Islet precursor cell (in vitro differentiated cells): Measurements from ENCODE around the gene GDPD5.

Source experiments
- DNase-seq: peaks from one replicate; pipeline ENCODE4 v3.0.0-alpha.2; 2018

Gene GDPD5

DNA sequence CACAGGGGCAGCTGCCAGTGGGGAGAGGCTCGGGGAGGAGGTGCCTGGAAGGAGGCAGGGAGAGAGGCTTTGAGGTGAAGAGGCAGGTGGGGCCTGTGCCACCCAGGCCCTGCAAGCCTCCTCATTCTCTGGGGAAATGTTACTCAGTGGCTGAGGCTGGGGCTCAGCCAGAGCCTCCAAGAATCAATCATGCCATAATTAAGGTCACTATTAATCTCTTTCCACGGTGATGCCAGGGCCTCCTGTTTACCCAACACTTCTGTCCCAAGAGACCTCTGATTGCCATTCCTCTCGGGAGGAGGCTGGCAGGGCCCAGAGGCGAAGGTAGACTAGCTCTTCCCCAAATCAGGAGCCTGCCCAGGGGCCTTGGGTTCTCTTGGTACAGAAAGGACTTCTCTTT lies 38.4 kb downstream of the GDPD5 start:
- no peak for DNase-seq

DNA sequence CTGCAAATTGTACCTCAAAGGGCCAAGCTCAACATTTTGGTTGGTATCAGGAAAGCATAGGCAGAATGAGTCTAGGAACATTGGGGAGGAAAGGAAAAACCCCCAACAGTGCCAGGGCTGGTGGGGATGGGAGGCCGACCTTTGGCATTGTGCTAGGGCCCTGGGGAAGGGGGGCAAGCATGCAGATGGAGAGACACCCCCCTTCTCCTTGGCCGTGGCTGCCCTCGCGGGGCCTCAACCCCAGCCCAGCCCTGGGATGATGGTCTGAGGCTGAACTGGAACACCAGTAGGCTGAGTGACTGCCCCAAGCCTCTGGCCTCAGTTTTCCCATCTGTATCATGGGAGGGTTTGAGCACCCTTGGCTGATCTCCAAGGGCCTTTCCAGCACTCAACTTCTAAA lies 40.0 kb downstream of the GDPD5 start:
- no peak for DNase-seq

DNA sequence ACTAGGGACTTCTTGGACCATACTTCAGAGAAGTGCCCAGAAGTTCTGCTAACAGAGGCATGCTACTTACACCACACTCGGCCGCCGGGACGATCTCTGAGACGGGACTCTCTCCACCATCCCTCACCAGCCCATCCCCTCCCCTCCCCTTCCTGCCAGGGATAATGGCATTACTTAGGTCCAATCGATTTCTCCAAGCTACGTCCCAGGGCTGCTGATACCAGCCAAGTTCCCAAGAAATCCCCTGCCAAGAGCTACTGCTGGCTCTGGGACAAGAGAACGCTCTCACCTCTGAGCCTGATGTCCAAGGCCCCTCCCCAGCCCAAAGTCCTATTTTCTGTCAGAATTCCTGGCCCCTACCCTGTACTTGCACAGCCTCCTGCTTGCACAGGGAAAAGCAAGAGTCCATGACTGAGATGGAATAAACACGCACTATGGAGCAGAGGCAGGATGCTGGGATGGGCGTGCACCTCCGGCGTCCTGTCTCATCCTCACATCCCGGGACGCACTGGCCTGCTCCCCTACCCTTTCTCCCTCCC lies 42.7 kb downstream of the GDPD5 start:
- DNase-seq, result no peak

DNA sequence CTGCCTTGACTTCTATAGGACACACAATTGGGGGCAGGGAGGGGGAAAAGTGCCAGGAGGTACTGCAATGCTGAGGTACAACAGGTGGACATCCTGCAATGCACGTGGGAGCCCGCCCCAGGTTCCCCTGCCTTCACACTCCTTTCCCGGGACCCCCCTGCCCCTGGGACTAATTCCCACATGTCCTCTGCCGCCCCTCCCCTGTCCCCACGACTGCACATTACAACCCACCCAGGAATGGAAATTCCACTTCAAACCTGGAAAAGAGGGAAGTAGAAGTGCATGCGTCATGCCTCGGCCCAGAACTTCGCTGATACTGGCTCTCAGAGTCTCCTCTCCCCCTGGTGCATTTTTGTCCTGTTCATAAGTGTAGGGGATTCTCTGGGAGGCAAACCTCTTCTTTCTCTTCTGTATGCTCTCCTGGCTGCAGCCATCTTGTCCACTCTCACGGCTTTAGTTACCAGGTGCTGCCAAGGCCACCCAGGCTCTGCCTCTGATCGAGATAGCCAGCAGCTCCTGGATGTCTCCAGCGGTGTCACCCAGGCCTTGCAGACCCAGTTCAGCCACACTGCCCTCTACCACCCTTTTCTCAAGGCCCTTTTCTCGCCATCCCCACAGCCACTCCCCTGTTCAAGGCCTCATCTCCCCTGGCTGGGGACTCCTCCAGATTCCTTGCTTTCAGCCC lies 43.7 kb downstream of the GDPD5 start:
- no peak for DNase-seq

DNA sequence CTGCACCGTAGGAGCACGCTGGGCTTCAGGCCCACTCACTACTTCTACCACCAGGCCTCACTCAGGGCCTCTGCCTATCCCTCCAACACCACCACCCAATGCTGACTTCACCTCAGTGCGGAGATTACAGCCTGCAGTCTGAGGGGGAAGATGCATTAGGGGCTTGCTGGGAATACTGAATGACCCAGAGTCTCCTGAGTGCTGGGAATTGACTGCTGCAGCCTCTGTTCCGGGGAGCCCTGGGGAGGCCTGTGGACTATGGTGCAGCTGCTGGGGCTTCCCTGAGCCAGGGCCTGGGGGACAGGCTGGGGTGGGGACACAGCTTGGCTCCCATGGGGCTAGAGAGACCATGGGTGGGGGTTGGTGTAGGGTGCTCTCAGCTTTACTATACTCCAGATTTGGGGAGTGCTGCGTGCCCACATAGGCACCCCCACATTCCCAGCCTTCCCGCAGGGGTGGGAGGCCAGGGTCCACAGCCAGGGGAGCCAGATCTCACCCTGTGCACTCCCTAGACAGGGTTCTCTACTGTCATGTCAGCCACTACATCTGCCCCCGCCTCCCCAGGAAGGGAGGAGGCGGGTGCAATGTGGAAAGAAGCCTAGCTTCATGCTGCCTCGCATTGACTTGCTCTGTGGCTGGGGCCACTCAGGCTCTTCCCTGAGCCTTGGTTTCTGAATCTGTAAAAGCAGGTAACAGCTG lies 44.4 kb downstream of the GDPD5 start:
- no peak for DNase-seq

DNA sequence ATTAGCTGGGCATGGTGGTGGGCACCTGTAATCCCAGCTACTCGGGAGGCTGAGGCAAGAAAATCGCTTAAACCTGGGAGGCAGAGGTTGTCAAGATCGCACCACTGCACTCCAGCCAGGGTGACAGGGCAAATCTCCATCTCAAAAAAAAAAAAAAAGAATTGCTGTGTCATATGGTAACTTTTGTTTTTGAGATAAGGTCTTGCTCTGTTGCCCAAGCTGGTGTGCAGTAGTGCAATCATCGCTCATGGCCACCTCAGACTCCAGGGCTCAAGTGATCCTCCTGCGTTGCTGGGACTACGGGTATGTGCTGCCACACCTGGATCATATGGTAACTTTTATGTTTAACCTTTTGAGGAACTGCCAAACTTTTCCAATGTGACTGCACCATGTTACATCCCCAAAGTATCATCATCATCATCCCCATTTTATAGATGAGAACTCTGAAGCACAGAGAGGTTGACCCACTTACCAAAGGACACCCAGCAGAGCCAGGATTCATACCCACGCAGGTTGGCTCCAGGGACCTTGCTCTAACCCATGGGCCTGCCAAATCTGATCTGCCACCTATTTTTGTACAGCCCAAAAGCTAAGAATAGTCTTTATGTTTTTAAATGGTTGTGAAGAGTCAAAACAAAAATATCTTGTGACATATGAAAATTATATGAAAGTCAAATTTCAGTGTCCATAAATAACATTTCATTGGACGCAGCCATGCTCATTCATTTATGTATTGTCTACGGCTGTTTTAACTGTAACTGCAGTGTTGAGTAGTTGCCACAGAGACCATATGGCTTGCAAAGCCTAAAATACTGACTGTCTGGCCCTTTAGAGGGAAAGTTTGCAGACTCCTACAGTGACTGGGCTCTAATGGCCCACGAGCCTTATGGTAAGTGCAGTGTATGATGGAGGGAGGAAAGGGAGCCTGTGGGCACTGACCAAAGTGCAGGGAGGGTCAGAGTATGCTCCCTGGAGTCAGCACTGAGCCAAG lies 45.3 kb downstream of the GDPD5 start:
- DNase-seq, result no peak

DNA sequence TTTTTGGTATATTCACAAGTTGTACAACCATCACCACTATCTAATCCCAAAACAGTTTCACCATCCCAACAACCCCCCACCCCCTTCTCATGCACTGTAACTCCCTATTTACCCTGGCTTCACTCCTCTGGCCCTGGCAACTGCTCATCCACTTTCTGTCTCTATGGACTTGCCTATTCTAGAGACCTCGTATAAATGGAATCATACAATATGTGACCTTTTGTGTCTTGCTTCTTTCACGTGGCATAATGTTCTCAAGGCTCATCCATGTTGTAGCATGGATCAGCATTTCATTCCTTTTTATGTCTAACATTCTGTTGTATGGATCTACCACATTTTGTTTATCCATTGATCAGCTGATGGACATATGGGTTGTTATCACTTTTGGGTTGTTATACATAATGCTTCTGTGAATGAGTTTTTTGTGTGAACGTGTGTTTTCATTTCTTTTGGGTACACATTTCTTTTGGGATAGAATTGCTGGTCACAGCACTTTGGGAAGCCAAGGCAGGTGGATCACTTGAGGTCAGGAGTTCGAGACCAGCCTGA lies 46.1 kb downstream of the GDPD5 start:
- no peak for DNase-seq

DNA sequence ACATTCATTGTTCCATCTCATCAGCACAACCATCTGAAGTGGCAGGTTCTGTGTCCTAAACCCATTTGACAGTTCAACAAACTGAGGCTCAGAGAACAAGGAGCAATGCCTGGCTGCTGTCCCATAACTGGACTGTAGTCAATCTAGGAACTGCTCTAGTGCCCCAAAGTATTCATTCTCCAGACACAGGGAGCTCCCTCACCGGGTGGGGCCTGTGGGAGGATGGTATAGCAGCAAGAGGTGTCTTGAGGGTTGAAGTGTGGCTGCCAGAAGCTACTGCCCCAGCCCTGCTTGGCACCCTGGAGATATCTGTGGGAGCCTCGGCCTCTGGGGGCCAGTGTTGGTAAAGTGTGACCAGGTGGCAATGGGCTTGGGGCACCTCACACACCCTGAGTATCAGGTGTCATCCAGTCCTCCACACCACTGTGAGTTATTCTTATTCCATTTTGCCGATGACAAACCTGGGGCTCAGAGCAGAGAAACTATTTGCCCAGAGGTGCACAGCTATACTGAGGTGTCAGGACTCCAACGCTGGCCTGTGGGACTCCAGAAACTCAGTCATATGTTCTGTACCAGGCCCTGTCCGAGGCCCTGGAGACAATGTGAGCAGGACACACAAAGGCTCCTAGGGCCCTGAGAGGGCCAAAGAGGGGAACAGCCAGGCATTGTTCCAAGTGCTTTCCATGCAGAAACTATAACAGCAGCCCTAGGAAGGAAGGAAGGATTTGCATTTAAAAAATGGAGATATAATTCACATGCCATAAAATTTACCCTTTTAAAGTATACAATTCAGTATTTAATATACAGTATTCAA lies 46.8 kb downstream of the GDPD5 start:
- DNase-seq, result no peak

DNA sequence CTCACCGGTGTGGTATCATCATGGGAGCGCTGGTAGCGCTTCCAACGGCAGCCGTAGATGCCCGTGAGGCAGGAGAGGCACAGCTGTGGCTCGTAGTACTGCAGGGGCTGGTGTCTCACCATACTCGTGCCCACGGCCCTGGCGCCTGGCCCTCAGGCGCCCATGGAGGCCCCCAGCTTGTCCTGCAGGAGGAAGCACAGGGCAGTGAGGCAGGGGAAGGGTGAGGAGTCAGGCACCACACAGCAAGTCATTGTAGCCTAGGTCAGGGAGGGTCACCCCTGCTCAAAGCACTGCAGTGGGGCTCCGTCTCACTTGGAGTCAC lies 48.2 kb downstream of the GDPD5 start:
- no peak for DNase-seq

DNA sequence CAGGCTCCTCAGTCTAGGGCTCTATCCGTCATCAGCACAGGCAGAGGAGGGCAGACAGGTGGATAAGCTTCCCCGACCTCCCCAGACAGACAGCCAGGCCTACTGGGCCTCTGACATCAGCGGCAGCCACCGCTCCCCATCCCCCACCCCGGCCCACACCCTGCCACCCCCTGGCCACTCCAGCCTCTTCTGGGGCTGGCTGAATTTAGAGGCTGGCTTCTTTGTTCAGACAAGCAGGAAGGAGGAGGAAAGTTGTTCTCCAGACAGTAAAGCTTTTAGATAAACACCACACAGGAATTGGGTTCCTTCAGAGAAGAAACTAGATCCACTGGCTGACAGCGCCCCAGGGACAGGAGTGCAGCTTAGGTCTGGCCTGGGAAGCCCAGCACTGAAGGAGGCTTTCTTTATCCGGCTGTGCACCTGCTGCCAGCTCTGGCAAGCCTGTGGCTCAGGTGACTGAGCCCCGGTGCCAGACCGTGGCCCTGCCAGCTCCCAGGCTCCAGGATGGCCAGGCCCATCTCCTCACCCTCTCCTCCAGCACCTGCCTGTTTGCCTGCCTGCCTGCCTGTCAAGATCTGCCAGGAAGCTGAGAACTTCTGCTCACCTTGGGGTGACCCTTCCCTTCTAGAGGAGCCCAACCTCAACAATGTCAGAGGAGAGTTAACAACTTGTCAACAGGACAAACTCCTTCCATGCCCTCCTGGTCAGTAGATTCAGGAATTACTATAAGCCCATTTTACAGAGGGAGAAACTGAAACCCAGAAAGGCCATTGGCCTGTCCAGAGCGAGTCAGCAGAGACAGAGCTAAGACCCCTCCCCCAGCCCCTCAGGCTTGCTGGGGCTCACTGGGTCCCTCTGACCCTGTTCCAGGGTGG lies 48.8 kb downstream of the GDPD5 start:
- no peak for DNase-seq

DNA sequence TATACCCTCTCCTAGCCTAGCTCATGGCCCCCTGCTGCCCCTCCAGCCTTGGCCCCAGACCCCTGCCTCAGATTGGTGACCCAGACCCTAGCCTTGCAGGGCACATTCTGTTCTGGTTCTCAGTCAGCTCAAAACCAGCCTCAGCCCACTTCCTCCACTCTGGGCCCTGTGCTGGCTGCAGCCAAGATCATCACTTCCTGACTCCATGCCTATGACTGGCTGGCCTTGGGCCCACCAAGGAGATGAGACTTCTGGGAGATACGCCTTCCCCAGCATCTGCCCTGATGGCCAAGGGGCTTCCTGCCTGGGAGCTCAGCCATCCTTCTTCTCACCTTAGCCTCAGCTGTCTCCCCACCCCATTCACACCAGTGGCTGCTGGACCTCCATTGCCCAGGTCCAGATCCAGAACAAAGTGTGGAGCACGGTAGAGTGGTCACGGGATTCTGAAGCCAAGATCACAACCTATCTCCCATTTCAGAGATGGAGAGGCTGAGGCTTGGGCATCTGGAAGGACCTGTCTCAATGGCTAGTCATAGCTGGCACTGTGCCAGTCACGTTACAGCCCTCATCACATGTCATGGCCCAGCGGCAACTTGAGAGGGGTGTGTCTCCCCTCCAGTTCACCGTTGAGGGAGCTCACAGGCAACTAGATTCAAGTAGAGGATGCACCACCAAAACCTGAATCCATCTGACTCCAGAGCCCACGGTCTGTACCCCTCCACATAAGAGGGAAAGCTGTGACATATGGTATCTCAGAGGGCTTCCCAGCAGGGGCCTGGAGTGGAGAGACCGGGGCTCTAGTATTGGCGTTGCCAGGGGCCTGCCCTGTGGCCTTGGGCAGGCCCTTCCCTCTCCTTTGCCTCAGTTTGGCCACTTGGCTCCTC lies 49.7 kb downstream of the GDPD5 start:
- no peak for DNase-seq

DNA sequence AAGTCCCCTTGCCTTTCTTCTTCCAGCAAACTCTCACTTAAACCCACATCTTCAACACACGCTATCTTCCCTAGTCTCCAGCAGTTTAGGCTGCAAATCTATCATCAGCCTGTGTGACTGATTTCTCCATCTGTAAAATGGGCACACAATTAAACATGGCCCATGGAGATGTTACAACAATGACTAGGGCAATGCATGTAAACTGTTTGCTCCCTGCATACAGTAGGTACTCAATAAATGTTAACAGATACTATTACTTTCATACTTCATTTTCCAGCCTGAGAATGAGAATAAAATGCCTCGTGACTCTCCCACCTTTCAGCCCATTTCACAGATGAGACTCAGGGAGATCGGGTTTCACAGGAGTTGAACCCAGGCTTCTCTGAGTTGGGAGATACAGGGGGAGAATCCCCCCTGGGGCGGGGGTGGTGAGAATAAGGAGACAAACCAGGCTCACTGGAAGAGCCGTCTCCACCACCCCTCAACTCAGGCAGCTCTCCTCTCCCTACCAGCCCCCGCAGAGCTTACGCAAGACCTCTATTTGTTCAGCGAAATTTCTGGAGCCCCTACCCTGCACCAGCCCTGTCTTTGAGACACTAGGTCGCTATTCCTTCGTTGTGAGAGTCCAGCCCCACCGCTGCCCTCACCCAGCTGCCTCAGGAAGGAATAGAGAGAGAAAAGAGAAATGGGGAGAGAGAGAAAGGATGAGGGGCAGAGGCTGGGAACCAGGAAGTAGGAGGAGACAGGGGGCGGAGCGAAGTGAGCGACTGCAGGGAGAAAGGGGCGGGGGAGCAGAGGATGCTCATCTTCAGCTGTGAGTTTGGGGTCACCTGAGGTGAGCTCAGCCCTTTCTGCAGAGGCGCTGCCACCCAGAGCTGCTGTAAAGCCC lies 50.6 kb downstream of the GDPD5 start:
- DNase-seq, result peak; percentile 73

DNA sequence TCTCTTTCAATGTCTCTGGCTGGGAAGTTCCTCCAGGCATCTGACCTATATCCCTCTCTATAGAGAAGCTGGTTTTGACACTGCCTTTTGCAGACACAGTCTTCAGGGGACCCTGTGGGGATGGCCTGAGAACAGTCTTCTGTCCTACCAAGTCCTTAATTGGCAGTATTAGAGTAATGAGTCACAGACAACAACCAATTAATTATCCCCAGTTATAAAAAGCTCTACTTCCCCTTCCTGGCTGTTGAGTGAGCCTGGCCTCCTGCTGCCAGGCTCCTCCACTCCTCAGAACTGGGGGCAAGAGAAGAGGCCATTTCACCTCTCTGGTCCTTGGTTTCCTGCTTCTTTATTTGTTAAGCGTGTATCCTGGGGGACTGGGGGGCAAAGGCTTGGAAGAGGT lies 51.5 kb downstream of the GDPD5 start:
- no peak for DNase-seq

DNA sequence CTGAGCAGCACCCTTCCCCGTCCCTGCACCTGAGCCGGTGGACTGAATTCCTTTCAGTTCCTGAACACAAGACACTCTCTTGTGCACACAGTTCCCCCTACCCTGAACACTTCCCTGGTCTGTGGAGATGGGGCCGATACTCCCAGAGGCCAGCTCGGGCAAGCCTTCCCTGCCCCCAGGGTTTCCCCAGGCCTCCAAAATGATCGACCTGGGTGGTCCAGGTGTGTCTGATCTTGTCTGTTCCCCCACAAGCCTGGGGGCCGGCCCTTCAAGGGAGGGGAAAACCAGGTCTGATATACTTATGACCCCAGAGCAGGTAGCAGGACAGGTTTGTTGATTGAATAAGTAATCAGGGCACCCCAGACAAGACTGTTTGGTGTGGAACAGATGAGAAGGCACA lies 52.1 kb downstream of the GDPD5 start:
- DNase-seq, result no peak

DNA sequence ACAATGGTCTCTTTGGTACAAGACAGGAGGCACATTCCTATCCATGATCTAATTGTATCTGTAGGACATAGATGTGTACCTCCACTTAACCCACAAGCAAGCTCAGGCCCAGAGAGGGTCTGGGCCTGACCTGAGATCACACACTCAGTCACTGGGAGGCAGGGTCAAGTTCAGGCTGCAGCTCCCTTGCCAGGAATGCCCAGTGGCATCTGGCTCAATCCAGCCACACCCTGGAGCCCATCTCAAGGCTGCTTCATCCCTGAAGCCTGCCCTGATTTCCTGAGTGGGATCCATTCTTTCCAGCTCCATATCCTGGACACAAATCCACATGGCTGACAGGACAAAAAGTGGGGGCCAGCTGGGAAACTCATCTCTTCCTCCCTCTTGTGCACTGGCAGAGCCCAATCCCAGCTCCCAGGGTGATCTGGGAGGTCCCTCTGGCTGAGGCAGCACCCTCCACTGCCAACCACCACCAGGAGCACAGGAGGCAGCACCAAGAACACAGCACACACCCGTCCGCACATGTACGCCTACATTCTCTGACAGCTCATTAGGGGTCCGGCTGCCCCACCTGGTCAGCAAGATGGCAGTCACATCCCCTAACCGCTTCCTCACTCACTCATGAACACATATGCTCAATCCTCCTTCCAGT lies 53.5 kb downstream of the GDPD5 start:
- no peak for DNase-seq

DNA sequence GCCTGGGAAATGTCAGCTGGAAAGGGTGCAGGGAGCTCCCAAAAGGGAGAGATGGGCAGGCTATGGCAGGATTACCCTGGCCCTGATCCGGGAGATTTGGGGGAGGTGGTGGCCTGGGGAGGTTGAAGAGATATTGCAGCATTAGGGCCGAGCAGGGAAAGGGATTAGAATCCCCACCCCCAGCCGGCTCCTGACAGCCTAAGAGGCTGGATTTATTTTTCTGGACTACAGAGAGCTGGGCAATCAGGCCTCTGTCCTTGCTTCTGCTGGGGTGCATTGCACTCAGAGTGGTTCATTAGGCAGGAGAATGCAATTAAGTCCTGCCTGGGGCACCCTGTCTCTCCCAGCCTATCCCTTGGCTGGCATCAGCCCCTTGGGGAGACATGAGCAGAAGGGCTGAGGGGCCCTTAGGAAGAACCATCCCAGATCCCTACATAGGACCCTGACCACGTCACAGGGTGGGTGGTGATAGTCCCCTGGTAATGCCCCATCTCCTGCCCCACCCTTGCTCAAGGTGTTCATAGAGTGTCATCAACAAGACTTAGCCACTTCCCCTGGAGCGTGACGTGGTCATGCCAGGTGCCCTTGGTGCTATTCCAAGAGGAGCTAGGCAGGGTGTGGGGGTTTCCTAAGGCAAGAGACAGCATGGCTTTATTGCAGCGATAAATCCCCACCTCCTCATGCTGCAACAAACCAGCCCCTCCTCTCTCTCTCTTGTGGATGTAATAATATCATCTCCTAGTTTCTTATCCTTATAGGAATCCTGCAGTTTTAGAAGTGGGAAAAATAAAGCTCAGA lies 54.4 kb downstream of the GDPD5 start:
- DNase-seq, result no peak

DNA sequence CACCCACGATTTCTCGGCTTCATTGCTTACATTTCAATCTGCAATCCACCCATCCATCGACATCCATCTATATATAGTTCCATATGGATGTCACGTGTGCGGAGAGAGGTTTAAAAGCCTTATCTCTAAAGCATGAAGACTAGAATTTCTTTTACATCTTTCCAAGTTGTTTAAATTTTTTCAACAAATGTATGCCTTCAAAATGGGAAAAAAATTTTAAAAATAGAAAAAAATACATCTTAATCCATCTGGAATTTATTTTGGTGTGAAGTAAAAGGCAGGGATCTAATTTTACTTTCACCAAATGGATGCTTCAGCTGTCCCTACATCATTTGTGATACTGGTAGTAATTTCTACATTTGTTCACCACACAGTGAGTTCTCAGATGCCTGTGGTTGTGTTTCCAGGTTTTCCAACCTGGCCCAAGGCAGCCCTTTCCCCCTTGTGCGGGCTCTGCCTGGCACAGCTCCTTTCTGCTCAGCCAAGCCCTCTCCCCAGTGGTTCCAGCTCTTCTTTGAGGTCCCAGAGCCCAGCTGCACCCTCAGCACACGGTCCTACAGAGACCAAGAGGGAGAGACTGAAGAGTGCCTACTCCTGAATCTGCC lies 55.2 kb downstream of the GDPD5 start:
- DNase-seq, result no peak
